OCI-LY1 (cell line): ENCODE measurements around the gene CYFIP1.

Experiments used
- EZH2 ChIP-seq: fragments of 200-600 bp; sonication (generic), shearing (Covaris generic); IDR thresholded peaks from 2 replicates; pipeline ENCODE4 v1.8.0; 2017; ENCODE audit warnings: borderline replicate concordance, mixed run types, mild to moderate bottlenecking, antibody characterized with exemption, low read length, moderate library complexity, mixed read lengths
- TF ChIP-seq, protein P1 (sequence below): fragments of 200-600 bp; sonication (generic), shearing (Covaris generic); IDR thresholded peaks from 2 replicates; pipeline ENCODE4 v1.5.1; 2017; ENCODE audit warnings: mild to moderate bottlenecking, antibody characterized with exemption, low read length, moderate library complexity, mixed read lengths

DNA sequence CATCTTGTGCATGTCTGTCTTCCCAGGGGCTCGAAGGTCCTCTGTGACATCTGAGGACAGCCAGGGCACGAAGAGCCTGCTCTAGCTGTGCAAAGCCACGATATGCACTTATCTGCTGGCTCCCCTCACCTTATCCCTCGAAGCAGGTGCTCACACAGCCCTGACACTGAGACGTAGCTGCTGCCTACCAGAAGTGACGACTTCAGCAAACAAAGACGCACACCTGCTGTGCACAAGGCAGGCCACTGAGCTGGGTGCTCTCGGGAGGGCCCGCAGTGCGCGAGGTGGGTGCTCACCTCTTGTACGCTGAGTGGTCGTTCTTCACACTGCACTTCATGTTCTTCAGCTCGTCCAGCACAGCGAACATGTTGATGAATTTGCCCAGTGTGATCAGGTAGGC is 37.3 kb downstream of the CYFIP1 start:
- TF ChIP-seq, protein P1, sequence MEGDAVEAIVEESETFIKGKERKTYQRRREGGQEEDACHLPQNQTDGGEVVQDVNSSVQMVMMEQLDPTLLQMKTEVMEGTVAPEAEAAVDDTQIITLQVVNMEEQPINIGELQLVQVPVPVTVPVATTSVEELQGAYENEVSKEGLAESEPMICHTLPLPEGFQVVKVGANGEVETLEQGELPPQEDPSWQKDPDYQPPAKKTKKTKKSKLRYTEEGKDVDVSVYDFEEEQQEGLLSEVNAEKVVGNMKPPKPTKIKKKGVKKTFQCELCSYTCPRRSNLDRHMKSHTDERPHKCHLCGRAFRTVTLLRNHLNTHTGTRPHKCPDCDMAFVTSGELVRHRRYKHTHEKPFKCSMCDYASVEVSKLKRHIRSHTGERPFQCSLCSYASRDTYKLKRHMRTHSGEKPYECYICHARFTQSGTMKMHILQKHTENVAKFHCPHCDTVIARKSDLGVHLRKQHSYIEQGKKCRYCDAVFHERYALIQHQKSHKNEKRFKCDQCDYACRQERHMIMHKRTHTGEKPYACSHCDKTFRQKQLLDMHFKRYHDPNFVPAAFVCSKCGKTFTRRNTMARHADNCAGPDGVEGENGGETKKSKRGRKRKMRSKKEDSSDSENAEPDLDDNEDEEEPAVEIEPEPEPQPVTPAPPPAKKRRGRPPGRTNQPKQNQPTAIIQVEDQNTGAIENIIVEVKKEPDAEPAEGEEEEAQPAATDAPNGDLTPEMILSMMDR: no peak
- no peak for TF ChIP-seq EZH2
